Measurements from ENCODE around the gene NID1.
"Not testable (repeated sequence)": the region's sequence is repeated elsewhere in the genome, so short reads cannot be mapped to it uniquely, and the experiment has no call there.

The NID1 gene

GRCh38 chr1:235989105-235989504 is 75.8 kb downstream of the NID1 start:
- peaks cover 0 to 9% of the 10 kb centered on the region in 2 donors for H3K27me3 Mint-ChIP-seq
- no peaks in the 10 kb centered on the region for H3K4me1 Mint-ChIP-seq (ENCODE audit: low read depth in 2 of 2)
- no peak overlapping the region for H3K4me3 Mint-ChIP-seq
- peaks cover 0 to 5% of the 10 kb centered on the region in 2 donors for H3K9me3 Mint-ChIP-seq
- no peak for DNase-seq
- no peak overlapping the region for H3K27ac Mint-ChIP-seq
- peaks cover 2% of the 10 kb centered on the region for H3K36me3 Mint-ChIP-seq (ENCODE audit: insufficient read depth)
- ATAC-seq (replicated peaks): no peak

- H3K27me3 Mint-ChIP-seq: no peaks in the 10 kb centered on the region
- H3K4me3 Mint-ChIP-seq: no peak overlapping the region
- H3K4me1 Mint-ChIP-seq (ENCODE audit: low read depth in 2 of 2): no peaks in the 10 kb centered on the region
- ATAC-seq (replicated peaks) (no peak), DNase-seq (no peak)
- H3K27ac Mint-ChIP-seq: no peak overlapping the region
- peaks cover 2% of the 10 kb centered on the region for H3K36me3 Mint-ChIP-seq (ENCODE audit: insufficient read depth)
- peaks cover 0 to 5% of the 10 kb centered on the region in 2 donors for H3K9me3 Mint-ChIP-seq
Measured at GRCh38 chr1:235986869-235987268, 78.0 kb downstream of the NID1 start.

DNA sequence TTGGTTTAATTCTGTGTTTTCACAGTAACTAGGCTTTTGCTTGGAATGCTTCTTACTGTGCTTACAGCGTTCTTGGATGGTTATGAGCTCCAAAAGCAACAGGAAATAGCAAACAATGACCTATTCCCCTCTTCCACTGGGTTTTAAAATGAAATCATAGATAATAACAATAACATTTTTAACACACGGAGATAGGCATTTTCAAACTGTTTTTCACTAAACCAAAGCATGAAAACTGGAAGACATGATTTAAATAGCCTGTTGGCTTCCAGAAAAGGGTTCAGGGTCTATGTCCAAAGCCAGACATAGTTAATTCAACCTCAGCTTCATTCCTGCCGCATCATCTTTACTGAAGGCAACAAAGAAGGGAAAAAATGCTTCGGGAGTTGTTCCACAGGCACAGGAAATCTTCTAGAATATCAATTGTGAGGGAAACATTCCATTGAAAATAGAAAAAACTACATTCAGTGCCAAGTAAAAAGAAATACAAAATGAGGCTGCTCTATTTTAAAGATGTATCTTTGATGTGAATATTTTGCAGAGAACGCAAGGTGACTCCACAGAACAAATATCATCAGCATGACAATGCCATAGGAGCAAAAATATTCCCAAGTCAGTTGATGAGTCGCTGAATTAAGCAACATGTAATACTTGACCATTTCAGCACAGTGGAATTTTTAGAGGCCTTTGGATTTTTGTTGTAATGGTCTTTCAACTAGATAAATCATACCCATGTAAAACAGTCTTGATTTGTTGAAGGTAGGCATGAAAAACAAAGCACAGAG is 80.7 kb downstream of the NID1 start:
- H3K27ac Mint-ChIP-seq: no peak overlapping the region
- H3K9me3 Mint-ChIP-seq: peaks cover 0 to 2% of the 10 kb centered on the region in 2 donors
- DNase-seq: no peak

GRCh38 chr1:235980976-235981375 is 83.9 kb downstream of the NID1 start:
- Mint-ChIP-seq H3K36me3 (ENCODE audit: insufficient read depth) (no peaks in the 10 kb centered on the region), H3K4me1 (ENCODE audit: low read depth in 2 of 2) (no peaks in the 10 kb centered on the region), H3K27me3 (no peaks in the 10 kb centered on the region), H3K9me3 (no peaks in the 10 kb centered on the region), H3K27ac (no peak overlapping the region), H3K4me3 (no peak overlapping the region)
- DNase-seq: no peak
- no peak for ATAC-seq (replicated peaks)

More for the DNA sequence above, 80.7 kb downstream of the NID1 start:
- Mint-ChIP-seq H3K4me1 (ENCODE audit: low read depth in 2 of 2) (no peaks in the 10 kb centered on the region), H3K4me3 (no peak overlapping the region), H3K36me3 (ENCODE audit: insufficient read depth) (peaks cover 2% of the 10 kb centered on the region), H3K27me3 (no peaks in the 10 kb centered on the region)
- ATAC-seq (replicated peaks): no peak

DNA sequence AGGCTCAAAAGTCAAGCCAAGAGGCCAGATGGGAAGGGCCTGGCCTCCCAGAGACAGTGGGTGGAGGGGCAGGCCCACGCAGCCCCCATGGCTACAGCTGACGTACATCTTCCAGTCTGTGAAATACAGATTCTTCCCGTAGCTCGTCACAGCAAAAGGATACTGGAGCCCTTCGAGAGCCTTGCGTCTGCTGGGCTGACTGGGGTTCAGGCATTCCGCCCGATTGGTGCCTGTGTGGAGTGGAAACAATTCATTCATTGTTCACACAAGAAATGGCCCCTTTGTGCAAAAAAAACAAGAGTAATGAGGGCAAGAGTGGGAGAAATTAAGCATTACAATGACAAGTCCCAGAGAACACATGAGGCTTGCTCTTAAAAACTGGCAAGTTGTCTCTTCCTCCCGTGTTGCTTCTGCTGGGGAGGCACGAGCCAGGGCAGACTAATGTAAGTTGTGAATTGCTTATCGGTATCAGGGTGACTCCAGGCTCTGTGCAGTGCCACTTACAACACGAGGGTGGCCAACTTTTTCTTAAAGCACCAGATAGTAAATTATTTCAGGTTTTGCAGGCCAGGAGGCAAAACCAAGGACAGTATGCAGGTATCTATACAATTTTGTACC is 85.1 kb downstream of the NID1 start:
- Mint-ChIP-seq H3K4me1 (ENCODE audit: low read depth in 2 of 2) (no peaks in the 10 kb centered on the region), H3K27ac (no peak overlapping the region), H3K36me3 (ENCODE audit: insufficient read depth) (no peaks in the 10 kb centered on the region), H3K9me3 (no peaks in the 10 kb centered on the region), H3K27me3 (no peaks in the 10 kb centered on the region), H3K4me3 (no peak overlapping the region)
- ATAC-seq (replicated peaks) (no peak), DNase-seq (no peak)

- Mint-ChIP-seq H3K27ac (no peak overlapping the region), H3K9me3 (no peaks in the 10 kb centered on the region), H3K4me1 (ENCODE audit: low read depth in 2 of 2) (no peaks in the 10 kb centered on the region)
Measured at GRCh38 chr1:235979176-235979575, 85.7 kb downstream of the NID1 start.

DNA sequence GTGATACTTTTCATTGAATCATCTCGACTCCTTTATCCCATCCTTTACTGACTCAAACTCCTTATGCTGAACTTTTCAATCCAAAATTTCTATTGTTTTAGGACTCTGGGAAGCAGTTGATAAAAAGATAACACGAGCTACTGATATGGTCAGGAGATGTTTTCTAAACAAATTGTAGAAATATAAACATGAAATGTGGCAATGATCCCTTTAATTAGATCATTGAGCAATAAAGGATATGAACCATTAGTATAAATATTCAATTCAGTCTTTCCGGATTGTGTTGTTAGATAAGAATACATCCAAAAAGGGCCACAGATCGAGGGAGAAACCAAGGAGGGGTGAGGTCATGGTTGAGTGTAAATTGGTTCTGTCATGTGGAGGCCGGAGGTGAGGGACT is 88.4 kb downstream of the NID1 start:
- H3K9me3 Mint-ChIP-seq: no peaks in the 10 kb centered on the region
- peaks cover 10% of the 10 kb centered on the region in 2 donors for H3K4me1 Mint-ChIP-seq (ENCODE audit: low read depth in 2 of 2)
- H3K27ac Mint-ChIP-seq: no peak overlapping the region
- H3K4me3 Mint-ChIP-seq: no peak overlapping the region
- no peak for DNase-seq
- H3K27me3 Mint-ChIP-seq: no peaks in the 10 kb centered on the region
- ATAC-seq (replicated peaks): no peak
- peaks cover 4% of the 10 kb centered on the region for H3K36me3 Mint-ChIP-seq (ENCODE audit: insufficient read depth)

More at GRCh38 chr1:235979176-235979575, 85.7 kb downstream of the NID1 start:
- H3K36me3 Mint-ChIP-seq (ENCODE audit: insufficient read depth): no peaks in the 10 kb centered on the region
- H3K27me3 Mint-ChIP-seq: no peaks in the 10 kb centered on the region
- H3K4me3 Mint-ChIP-seq: no peak overlapping the region
- DNase-seq (no peak), ATAC-seq (replicated peaks) (no peak)

- no peak overlapping the region for H3K4me3 Mint-ChIP-seq
- no peaks in the 10 kb centered on the region for H3K9me3 Mint-ChIP-seq
- H3K36me3 Mint-ChIP-seq (ENCODE audit: insufficient read depth): peaks cover 4% of the 10 kb centered on the region
- ATAC-seq (replicated peaks): no peak
- H3K4me1 Mint-ChIP-seq (ENCODE audit: low read depth in 2 of 2): peaks cover 13 to 14% of the 10 kb centered on the region in 2 donors
- DNase-seq: no peak
- no peaks in the 10 kb centered on the region for H3K27me3 Mint-ChIP-seq
- H3K27ac Mint-ChIP-seq: no peak overlapping the region
Measured at GRCh38 chr1:235974616-235975015, 90.3 kb downstream of the NID1 start.

GRCh38 chr1:235972691-235973090 is 92.2 kb downstream of the NID1 start:
- ATAC-seq (replicated peaks); H3K27me3 Mint-ChIP-seq; H3K9me3 Mint-ChIP-seq; H3K36me3 Mint-ChIP-seq (ENCODE audit: insufficient read depth); DNase-seq: not testable (repeated sequence)
- Mint-ChIP-seq H3K4me3 (peak overlapping the region; percentile 67 to 70), H3K4me1 (ENCODE audit: low read depth in 2 of 2) (peaks cover 13 to 14% of the 10 kb centered on the region in 2 donors), H3K27ac (peak overlapping the region; percentile 81 to 95)

GRCh38 chr1:235972311-235972689 is 92.6 kb downstream of the NID1 start:
- peak overlapping the region; percentile 67 to 70 for H3K4me3 Mint-ChIP-seq
- H3K27ac Mint-ChIP-seq: peak overlapping the region; percentile 81 to 95
- DNase-seq (no peak), ATAC-seq (replicated peaks) (peak; percentile 2)
- peaks cover 13 to 14% of the 10 kb centered on the region in 2 donors for H3K4me1 Mint-ChIP-seq (ENCODE audit: low read depth in 2 of 2)
- no peaks in the 10 kb centered on the region for H3K27me3 Mint-ChIP-seq
- no peaks in the 10 kb centered on the region for H3K9me3 Mint-ChIP-seq
- peaks cover 4% of the 10 kb centered on the region for H3K36me3 Mint-ChIP-seq (ENCODE audit: insufficient read depth)

DNA sequence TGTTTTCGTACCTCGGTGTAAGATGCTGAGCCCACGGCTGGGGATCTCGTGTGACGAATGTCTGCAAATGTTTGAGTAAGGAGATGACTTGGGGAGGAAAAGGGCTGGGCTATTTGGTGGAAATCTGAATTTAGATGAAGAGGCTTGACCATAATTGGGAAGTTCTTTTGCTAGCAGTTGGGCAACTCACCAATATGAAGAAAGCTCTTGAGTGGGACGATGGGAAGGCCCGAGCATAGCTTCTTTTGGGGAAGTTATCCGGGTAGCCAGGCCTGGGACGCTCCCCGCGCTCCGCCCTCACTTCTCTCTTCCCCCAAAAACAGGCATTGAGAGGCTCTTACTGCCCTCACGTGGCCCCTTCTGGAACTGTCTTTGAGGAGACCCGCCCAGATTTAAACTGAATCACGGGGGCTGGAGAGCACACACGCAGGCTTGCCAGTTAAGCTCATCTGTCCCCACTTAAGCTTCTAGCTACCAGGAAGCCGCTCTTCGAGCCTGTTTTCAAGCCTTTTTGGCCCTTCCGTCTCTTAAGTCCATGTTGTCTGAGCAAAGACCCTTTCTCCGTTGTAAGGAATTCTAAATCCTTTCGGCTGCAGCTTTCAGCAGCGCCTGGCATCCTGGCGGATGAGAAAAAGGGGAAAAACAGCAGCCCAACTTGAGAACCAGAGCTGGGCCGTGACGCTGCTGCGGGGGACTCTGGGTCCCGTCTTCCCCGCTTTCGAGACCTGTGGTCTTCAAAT is 93.1 kb downstream of the NID1 start:
- Mint-ChIP-seq H3K36me3 (ENCODE audit: insufficient read depth) (peaks cover 4% of the 10 kb centered on the region), H3K27me3 (no peaks in the 10 kb centered on the region), H3K4me1 (ENCODE audit: low read depth in 2 of 2) (peaks cover 13 to 14% of the 10 kb centered on the region in 2 donors), H3K27ac (peak overlapping the region; percentile 81 to 95), H3K4me3 (peak overlapping the region; percentile 67 to 70), H3K9me3 (no peaks in the 10 kb centered on the region)
- DNase-seq (peak; percentile 86 to 94 (median 87)), ATAC-seq (replicated peaks) (peak; percentile 99)

- DNase-seq (no peak), ATAC-seq (replicated peaks) (no peak)
- Mint-ChIP-seq H3K27ac (peak overlapping the region in 1 of 2 donors; percentile 95), H3K4me1 (ENCODE audit: low read depth in 2 of 2) (peaks cover 13 to 14% of the 10 kb centered on the region in 2 donors), H3K36me3 (ENCODE audit: insufficient read depth) (peaks cover 4% of the 10 kb centered on the region), H3K27me3 (no peaks in the 10 kb centered on the region), H3K4me3 (peak overlapping the region in 1 of 2 donors; percentile 70), H3K9me3 (no peaks in the 10 kb centered on the region)
Measured at GRCh38 chr1:235971020-235971419, 93.9 kb downstream of the NID1 start.

DNA sequence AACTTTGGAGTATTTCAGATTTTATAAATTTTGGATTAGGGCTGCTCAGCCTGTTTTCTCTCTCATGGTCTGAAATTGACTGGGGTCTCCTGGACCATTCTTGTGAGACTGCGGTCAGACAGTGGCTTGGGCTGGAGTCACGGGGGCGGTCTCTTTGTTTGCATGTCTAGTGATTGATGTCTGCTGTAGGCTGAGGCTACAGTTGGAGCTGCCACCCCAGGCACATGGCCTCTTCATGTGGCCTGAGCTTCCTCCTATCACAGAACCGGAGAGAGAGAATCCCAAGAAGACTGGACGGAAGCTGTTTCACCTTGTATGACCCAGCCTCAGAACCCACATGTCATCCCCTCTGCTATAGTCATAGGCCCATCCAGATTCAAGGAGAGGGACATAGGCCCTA is 96.1 kb downstream of the NID1 start:
- Mint-ChIP-seq H3K9me3 (no peaks in the 10 kb centered on the region), H3K27ac (no peak overlapping the region), H3K4me1 (ENCODE audit: low read depth in 2 of 2) (peaks cover 13 to 14% of the 10 kb centered on the region in 2 donors), H3K4me3 (no peak overlapping the region), H3K27me3 (no peaks in the 10 kb centered on the region), H3K36me3 (ENCODE audit: insufficient read depth) (peaks cover 4% of the 10 kb centered on the region)
- DNase-seq (no peak), ATAC-seq (replicated peaks) (no peak)
